NOMO-1 treated with dmso at 0.1 percent for 144 hours (cell line): ENCODE measurements around the gene GRIN2C.

Experiments used
- DNase-seq: peaks from one replicate; lab custom pipeline; 2025; ENCODE audit not compliant: unreplicated experiment; lab: John Stamatoyannopoulos, UW

The GRIN2C gene

GRCh38 chr17:74850310-74850709 is 9.4 kb downstream of the GRIN2C start:
- no peak for DNase-seq

DNA sequence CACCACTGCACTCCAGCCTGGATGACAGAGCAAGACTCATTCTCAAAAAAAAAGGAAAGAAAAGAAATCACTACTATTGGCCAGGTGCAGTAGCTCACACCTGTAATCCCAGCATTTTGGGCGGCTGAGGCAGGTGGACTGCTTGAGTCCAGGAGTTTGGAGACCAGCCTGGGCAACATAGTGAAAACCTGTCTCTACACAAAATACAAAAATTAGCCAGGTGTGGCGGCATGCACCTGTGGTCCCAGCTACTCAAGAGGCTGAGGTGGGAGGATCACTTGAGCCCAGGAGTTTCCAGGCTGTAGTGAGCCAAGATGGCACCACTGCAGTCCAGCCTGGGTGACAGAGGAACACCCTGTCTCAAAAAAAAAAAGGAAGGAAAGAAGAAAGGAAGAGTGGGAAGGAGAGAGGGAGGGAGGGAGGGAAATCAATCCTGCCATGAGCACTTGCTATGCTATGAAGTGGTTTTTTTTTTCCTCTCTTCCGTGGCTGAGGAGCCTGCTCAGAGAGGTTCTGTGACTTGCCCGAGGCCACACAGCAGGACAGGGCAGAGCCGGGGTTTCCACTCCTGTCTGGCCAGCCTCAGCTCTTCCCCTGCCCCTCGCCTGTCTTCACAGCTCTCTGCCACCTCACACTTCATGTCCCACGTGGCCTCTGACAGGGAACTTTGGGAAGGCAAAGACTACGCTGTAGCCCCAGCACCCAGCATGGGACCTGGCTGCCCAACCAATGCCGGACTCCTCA is 10.9 kb downstream of the GRIN2C start:
- DNase-seq: no peak

- no peak for DNase-seq
Observed at GRCh38 chr17:74846621-74847020, 13.1 kb downstream of the GRIN2C start.

- DNase-seq: no peak
Observed at GRCh38 chr17:74843352-74843627, 16.4 kb downstream of the GRIN2C start.

GRCh38 chr17:74842599-74843351 is 16.9 kb downstream of the GRIN2C start:
- no peak for DNase-seq

DNA sequence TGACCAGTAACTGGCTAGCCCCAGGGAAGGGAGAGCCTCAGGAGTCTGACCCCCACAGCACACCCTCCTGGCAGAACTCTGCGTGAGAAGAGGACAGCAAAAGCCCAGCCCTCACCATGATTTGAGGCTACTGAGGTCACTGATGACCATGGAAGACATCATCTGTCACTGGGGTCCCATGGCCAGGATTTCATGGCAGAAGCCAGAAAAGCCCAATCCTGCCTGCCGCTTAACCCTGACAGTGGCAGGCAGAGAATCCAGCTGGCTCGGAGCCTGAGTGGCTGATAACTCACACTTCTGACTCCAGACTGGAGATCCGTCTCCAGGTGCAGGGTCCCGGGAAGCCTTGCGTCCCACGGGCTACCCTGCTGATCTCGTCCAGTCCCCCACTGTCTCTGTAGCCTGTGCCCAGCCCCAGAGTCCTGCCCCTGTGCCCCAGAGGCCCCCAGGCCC is 17.5 kb downstream of the GRIN2C start:
- DNase-seq: no peak

- no peak for DNase-seq
Observed at GRCh38 chr17:74840989-74841666, 18.6 kb downstream of the GRIN2C start.

DNA sequence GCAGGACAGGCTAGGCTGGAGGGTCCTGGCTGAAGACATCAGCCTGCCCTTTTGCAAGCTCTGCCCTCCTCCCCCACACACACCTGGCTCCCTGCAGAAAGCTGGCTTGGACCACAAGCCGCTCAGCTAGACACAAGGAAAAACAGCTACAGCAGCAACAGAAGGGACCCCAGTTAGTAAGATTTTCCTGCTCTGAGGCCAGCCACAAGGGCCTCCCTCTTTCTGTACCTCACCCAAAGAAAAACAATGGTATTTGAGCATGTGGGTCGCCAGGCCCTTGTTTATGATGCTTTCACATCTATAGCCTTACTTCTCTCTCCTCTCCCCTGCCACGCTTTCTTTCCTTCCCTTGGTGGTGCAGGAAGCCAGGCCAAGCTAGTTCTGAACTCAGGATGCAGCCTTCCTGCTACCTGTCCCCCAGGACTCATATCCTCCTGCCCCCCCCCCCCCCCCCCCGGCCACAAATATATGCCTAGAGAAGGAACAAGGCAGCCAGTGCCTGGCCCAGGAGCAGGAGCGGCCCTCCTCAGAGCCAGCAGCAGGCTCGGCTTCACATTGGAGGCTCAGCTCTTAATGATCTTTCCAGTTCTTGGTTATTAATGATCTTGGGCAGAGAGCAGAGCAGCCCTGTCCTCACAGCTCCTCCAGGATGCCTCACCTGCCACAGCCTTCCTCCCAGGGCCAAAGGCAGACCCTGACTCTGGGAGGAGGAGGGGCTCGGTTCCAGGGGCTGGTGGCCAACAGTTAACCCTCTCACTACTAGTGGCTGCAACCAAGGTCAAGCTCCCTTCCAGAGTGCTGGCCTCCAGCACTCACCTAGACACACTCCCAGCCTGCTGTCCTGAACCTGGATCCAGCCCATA is 19.5 kb downstream of the GRIN2C start:
- DNase-seq: no peak

DNA sequence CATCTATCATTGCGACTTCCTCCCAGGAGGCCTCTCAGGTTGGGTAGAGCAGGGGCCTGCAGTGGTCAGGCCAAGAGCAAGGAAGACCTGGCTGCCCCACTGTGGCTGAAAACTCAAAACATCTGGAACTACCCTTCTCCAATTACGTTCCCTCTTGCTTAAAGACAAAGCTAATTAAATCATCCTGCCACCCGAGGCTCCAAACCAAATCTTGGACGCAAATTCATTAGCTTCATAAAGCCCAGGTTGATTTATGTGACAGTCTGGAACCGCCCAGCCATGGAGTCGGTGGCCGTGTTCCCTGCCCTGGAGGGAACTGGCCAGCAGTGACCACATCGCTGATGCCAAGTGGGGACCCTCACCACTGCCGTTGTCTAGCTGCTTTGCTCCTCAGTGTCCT is 21.4 kb downstream of the GRIN2C start:
- no peak for DNase-seq

DNA sequence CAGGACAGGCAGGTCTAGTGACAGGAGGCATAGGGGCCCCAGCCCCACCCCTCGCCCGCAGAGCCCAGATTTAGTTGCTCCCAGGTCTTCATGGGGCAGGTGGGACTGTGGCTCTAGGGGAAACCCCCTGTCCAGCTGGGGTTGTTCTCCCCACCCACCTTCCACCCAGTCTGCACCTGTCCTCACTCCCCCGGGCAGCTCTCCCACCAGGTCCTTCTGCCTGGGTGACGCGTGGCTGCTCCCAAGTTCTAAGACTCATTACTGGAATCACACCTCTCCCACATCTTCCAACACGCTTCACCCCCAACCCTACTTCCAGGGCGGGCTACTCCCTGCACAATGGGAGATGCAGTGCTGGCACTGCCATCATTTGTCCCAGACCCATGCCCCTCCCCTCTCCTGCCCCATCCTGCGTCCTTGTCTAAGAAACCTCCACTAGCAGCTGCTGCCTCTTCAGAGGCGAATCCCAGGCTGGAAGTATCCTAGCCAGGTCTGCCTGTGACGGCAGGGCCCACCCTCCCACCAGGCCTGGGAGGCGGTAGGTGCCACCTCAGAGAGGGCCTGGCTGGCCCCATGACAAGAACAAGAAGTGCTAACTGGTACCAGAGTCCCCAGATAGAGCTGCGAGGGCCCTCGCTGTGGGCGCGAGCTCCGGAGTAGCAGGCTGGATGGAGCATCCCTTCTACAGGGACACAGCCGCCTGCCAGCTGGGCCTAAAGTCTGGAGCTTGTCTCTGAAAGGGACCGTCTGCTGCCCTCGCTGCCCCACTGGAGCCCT is 22.8 kb downstream of the GRIN2C start:
- DNase-seq: no peak

GRCh38 chr17:74836191-74836590 is 23.5 kb downstream of the GRIN2C start:
- no peak for DNase-seq

GRCh38 chr17:74833501-74834377 is 25.9 kb downstream of the GRIN2C start:
- DNase-seq: no peak

DNA sequence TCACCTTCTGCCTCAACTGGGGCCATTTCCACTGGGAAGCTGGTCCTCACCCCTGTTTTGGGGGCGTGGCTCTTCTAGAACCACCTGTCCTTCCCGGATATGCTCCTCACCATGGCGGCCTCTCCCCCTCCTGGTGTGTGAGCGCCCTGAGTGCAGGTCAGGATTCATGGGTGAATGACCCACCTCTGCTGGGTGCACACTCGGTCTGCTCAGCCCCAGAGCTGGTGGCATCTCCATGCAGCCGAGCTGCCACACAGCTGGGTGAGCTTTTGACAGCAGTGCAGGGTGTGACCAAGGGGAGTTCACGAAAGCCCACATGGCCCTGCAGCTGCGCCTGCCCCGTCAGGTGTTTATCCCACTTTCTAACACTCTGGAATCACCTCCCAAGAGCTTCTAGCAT is 27.3 kb downstream of the GRIN2C start:
- no peak for DNase-seq

GRCh38 chr17:74831444-74832146 is 28.1 kb downstream of the GRIN2C start:
- no peak for DNase-seq

GRCh38 chr17:74830861-74831260 is 28.8 kb downstream of the GRIN2C start:
- DNase-seq: no peak

DNA sequence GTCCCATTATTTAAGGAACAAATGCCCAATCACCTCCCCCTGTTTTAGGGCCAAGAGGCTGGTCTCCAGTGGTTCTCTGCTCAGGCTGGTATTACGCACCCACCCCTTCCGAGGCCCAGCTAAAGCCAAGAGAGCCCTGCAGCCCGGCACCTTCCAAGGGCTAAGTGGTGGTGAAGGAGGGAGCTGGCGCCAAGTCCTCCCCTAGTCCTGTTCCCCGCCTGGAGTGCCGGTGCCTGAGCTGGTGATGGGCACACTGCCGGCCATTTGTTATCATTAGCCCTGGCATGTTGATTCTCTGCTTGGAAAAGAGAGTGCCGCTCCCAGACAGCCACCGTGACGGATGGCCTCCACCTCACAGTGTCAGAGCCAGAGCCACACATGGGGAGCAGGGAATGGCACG is 31.9 kb downstream of the GRIN2C start:
- DNase-seq: no peak

DNA sequence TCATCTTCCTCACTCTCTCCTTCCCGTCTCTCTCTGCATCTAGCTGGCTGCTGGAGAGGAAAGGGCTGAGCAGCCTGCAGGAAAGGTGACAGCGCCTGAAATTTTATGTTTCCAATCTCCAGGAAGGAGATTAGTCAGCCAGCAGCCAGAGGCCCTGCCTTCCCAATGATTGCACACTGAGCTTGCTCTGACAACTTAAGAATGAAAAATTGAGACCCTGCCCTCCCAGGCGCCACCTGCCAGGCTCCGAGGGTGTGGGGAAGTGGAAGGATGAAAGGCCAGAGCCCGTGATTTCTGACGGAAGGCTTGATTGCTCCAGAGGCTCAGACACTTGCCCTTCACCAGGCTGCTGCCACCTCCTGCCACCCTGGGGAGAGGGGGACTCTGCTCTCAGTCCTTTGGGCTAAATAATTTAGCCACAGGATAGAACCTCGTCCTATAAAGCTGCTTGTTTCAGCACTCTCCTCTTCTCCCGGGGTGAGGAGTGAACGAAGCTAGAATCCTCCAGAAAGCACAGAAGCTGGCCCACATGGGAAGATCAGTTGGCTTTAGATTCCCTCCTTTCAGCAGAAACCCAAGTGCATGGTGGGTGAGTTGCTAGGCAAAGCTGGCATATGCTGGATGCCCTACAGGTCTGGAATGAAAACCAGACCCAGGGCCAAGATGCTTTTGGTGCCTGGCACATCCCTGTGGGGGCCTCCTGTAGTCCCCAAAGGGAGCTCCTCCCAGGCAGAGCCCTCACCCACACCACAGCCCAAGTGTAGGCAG is 33.5 kb downstream of the GRIN2C start:
- DNase-seq: no peak

DNA sequence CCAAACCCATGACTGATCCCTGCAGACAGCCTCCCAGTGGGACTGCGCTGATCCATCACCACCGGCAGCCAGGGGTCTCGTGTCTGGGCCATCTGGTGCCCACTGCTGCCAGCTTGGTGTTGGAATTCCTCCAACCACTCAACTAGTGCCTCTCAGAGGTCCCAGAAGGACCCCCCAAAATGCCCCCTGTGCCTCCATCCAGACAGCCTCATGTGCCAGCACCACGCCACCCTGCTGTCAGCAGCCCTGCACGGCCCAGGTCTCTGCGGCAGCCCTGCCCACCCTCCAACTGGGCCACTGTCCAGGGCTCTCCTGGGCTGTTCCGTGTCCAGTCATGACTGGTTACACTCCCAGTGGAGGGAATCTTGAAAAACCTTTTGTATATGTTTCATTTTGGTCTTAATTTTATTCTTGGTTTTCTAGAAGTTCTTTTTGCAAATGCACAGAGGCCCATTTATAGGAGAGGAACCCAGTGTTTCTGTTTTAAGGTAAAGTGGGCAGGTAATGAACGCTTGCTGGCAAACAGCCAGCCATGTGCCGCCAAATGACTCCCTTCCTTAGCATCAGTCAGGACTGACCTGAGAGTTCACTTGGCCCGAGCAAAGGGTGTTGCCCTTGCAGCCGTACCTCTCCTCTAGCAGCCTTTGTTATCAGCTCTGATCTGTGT is 34.6 kb downstream of the GRIN2C start:
- no peak for DNase-seq
